Measurements from ENCODE around the gene MICU2.

MICU2 gene

GRCh38 chr13:21603531-21604448 is at the start of gene MICU2:
Gene MICU2, minus strand, starts transcription at chr13:21604170. Its CDS starts 22 bp downstream, at chr13:21604148.
- Histone ChIP-seq H3K9me3 (ENCODE audit: severe bottlenecking) (no peaks in the 10 kb centered on the region), H3K27me3 (ENCODE audit: insufficient read depth, low read depth, severe bottlenecking) (peaks cover 35% of the 10 kb centered on the region), H3K27ac (peak within 1 kb of the TSS; percentile 95), H3K36me3 (no peaks in the 10 kb centered on the region), H3K4me3 (ENCODE audit: low read depth, low read length) (peak within 1 kb of the TSS; percentile 68)
- DNase-seq, result peak; percentile 97
- TF ChIP-seq CTCF (IDR thresholded peaks at IDR 0.05; ENCODE audit: low read depth, low read length), result no peak

GRCh38 chr13:21641629-21642028 is 37.7 kb upstream of the MICU2 start:
- Histone ChIP-seq H3K27me3 (ENCODE audit: insufficient read depth, low read depth, severe bottlenecking) (peaks cover 97% of the 10 kb centered on the region), H3K36me3 (no peaks in the 10 kb centered on the region), H3K9me3 (ENCODE audit: severe bottlenecking) (no peaks in the 10 kb centered on the region), H3K4me3 (ENCODE audit: low read depth, low read length) (no peak overlapping the region), H3K27ac (no peak overlapping the region)
- TF ChIP-seq CTCF (IDR thresholded peaks at IDR 0.05; ENCODE audit: low read depth, low read length), result no peak
- DNase-seq, result no peak

GRCh38 chr13:21639561-21639960 is 35.6 kb upstream of the MICU2 start:
- Histone ChIP-seq H3K27ac (no peak overlapping the region), H3K27me3 (ENCODE audit: insufficient read depth, low read depth, severe bottlenecking) (peaks cover 100% of the 10 kb centered on the region), H3K4me3 (ENCODE audit: low read depth, low read length) (no peak overlapping the region), H3K36me3 (no peaks in the 10 kb centered on the region), H3K9me3 (ENCODE audit: severe bottlenecking) (no peaks in the 10 kb centered on the region)
- TF ChIP-seq CTCF (IDR thresholded peaks at IDR 0.05; ENCODE audit: low read depth, low read length), result no peak
- no peak for DNase-seq

- H3K36me3 ChIP-seq, result no peaks in the 10 kb centered on the region
- H3K4me3 ChIP-seq (ENCODE audit: low read depth, low read length), result no peak overlapping the region
- DNase-seq, result no peak
- H3K27me3 ChIP-seq (ENCODE audit: insufficient read depth, low read depth, severe bottlenecking), result peaks cover 99% of the 10 kb centered on the region
- TF ChIP-seq CTCF (IDR thresholded peaks at IDR 0.05; ENCODE audit: low read depth, low read length), result peak; percentile 56
- no peaks in the 10 kb centered on the region for H3K9me3 ChIP-seq (ENCODE audit: severe bottlenecking)
- no peak overlapping the region for H3K27ac ChIP-seq
Observed at GRCh38 chr13:21638319-21639282, 34.6 kb upstream of the MICU2 start.

- no peak for DNase-seq
- Histone ChIP-seq H3K27ac (no peak overlapping the region), H3K36me3 (no peaks in the 10 kb centered on the region), H3K4me3 (ENCODE audit: low read depth, low read length) (no peak overlapping the region), H3K9me3 (ENCODE audit: severe bottlenecking) (peaks cover 1% of the 10 kb centered on the region), H3K27me3 (ENCODE audit: insufficient read depth, low read depth, severe bottlenecking) (peaks cover 97% of the 10 kb centered on the region)
- no peak for TF ChIP-seq CTCF (IDR thresholded peaks at IDR 0.05; ENCODE audit: low read depth, low read length)
Observed at GRCh38 chr13:21637296-21637695, 33.3 kb upstream of the MICU2 start.
